H1 (cell line): ENCODE data around the gene FASTK. TPM values are rescaled to one million over a fixed set of nuclear protein-coding genes. Genes with fewer than 3 reads are reported as not detected.
A peak's percentile ranks its signal among the peaks of the same experiment; 100 is the strongest.

ENCODE experiments used
- ASH2L ChIP-seq: fragments of 200-600, 300-600 bp; sonication (generic); IDR thresholded peaks from one replicate; pipeline ENCODE4 v1.7.1; 2017; ENCODE audit warnings: low read length
- CHD1 ChIP-seq: IDR thresholded peaks from 2 replicates; pipeline ENCODE4 v1.6.1; 2012; ENCODE audit warnings: low read depth, low read length, improper control_type of control experiment
- EGR1 ChIP-seq: IDR thresholded peaks from 2 replicates; pipeline ENCODE4 v1.6.1; 2011; ENCODE audit warnings: low read depth, low read length, borderline replicate concordance
- HDAC6 ChIP-seq: IDR thresholded peaks from one replicate; pipeline ENCODE4 v1.7.1; 2012; ENCODE audit warnings: low read depth, mild to moderate bottlenecking, inconsistent platforms, low read length, moderate library complexity
- KDM5A ChIP-seq: fragments of 200-600 bp; IDR thresholded peaks from 2 replicates; pipeline ENCODE4 v1.7.1; 2012; ENCODE audit warnings: mild to moderate bottlenecking, low read length, inconsistent platforms, mixed read lengths
- MAX ChIP-seq: IDR thresholded peaks from 2 replicates; pipeline ENCODE4 v1.6.1; 2012; ENCODE audit warnings: inconsistent platforms
- NANOG ChIP-seq: IDR thresholded peaks from 2 replicates; pipeline ENCODE4 v1.6.1; 2011; ENCODE audit warnings: low read length, low read depth, mild to moderate bottlenecking, inconsistent platforms; ENCODE audit not compliant: insufficient read depth, poor library complexity, severe bottlenecking
- POLR2A ChIP-seq, 2 experiments: IDR thresholded peaks; 1 replicate in 1 of 2; 2 replicates in 1 of 2; pipeline ENCODE4 v1.6.1; 2011; ENCODE audit warnings: low read depth in 2 of 2, low read length in 2 of 2, mild to moderate bottlenecking in 2 of 2; ENCODE audit errors: control extremely low read depth in 1 of 2
- SAP30 ChIP-seq: fragments of 300-600 bp; sonication (generic); IDR thresholded peaks from 2 replicates; pipeline ENCODE4 v1.7.1; 2012; ENCODE audit warnings: low read length, moderate library complexity, mild to moderate bottlenecking, inconsistent platforms; ENCODE audit not compliant: insufficient read depth, insufficient replicate concordance
- SIN3A ChIP-seq, 2 experiments: IDR thresholded peaks in 1 of 2; conservative IDR thresholded peaks in 1 of 2; 2 replicates each; pipeline ENCODE4 v1.6.1; 2011 to 2012; ENCODE audit warnings: low read length in 2 of 2, improper control_type of control experiment in 1 of 2, low read depth in 1 of 2, mild to moderate bottlenecking in 1 of 2
- SIRT6 ChIP-seq: IDR thresholded peaks from one replicate; pipeline ENCODE4 v1.7.1; 2012; ENCODE audit warnings: low read length, inconsistent platforms
- SP1 ChIP-seq: IDR thresholded peaks from 2 replicates; pipeline ENCODE4 v1.6.1; 2011; ENCODE audit warnings: low read depth, low read length
- SP4 ChIP-seq: IDR thresholded peaks from 2 replicates; pipeline ENCODE4 v1.6.1; 2012; ENCODE audit warnings: low read length, inconsistent platforms
- USF2 ChIP-seq: IDR thresholded peaks from 2 replicates; pipeline ENCODE4 v1.6.1; 2011; ENCODE audit warnings: low read length, improper control_type of control experiment
- YY1 ChIP-seq: IDR thresholded peaks from 2 replicates; pipeline ENCODE4 v1.6.1; 2011; ENCODE audit warnings: low read depth, mild to moderate bottlenecking, low read length
- ZNF274 ChIP-seq: IDR thresholded peaks from 2 replicates; pipeline ENCODE4 v1.7.0; 2012; ENCODE audit warnings: low read length, borderline replicate concordance; ENCODE audit errors: extremely low read depth
- polyA plus RNA-seq, 7 experiments: library from polyadenylated mRNA; depleted of rRNA in 3 of 7; stranded (reverse) in 5 of 7; unstranded in 2 of 7; fragments of >200 nt in 5 of 7; fragments of 200-250 nt in 2 of 7; gene quantifications; 1 replicate in 5 of 7; 2 replicates in 1 of 7; 4 replicates in 1 of 7; pipeline versions ENCODE4 v1.2.1 to v1.2.3, GENCODE V29; 2011 to 2013; ENCODE audit warnings: missing spikeins in 2 of 7, mixed read lengths in 2 of 7
- total RNA-seq: library from RNA; stranded (reverse); fragmentation: NEBNext Ultra II Directional; extraction: Animal tissue kit (Norgen Biotek cat#: 25700); gene quantifications from 2 replicates; pipeline ENCODE4 v1.2.1, GENCODE V29; 2021

FASTK gene
- total and polyA plus RNA-seq, 2 of the 8 experiments (the other 6 are each of a cell fraction or from before 2014, with no cell fraction given) = 39.4 to 84.0 TPM

GRCh38 chr7:151062399-151063211 lies 18.0 kb downstream of the FASTK start (continued):
- TF ChIP-seq CHD1 = no peak
- TF ChIP-seq MAX = peak; percentile 97
- TF ChIP-seq SP1 = peak; percentile 78
- peak; percentile 73 for TF ChIP-seq ASH2L
- TF ChIP-seq SAP30 = peak; percentile 68
- TF ChIP-seq EGR1 = no peak
- peak in 1 of 2 experiments; percentile 47; a peak in 1 of 4 replicates for TF ChIP-seq SIN3A (conservative IDR thresholded peaks at IDR 0.05 in 1 of 2, IDR thresholded peaks at IDR 0.05 in 1 of 2; ENCODE audit: low read depth in 1 of 2, low read length in 2 of 2)
- no peak for TF ChIP-seq SIRT6
- TF ChIP-seq HDAC6 = no peak
- TF ChIP-seq YY1 = peak; percentile 46; the same call in 1 of the 2 replicates
- TF ChIP-seq ZNF274 = no peak
- TF ChIP-seq NANOG = peak; percentile 43
- peak; percentile 99 for TF ChIP-seq USF2
- TF ChIP-seq POLR2A (IDR thresholded peaks at IDR 0.05; ENCODE audit: control extremely low read depth in 1 of 2, low read depth in 2 of 2, low read length in 2 of 2) = peak in 1 of 2 experiments; percentile 62; a peak in 2 of 3 replicates
- TF ChIP-seq SP4 = peak; percentile 95; the same call in 1 of the 2 replicates
- TF ChIP-seq KDM5A = no peak
